DND-41 (cell line): ENCODE results near the gene ARFGEF3.

Experiments used
- ATAC-seq: fragments of 200-7000 bp; cut with Tn5 transposase; 3 replicates; pipeline ENCODE4 v1.9.1; 2021; ENCODE audit warnings: low read depth; ENCODE audit not compliant: insufficient read depth
- DNase-seq: peaks from one replicate; pipeline ENCODE4 v3.0.0-alpha.2; 2020
- H2AFZ ChIP-seq: 2 replicates; pipeline ENCODE4 v1.6.0; 2012; ENCODE audit warnings: low read depth, low read length
- H3K27ac ChIP-seq: 2 replicates; pipeline ENCODE4 v1.5.1; 2012; ENCODE audit warnings: low read length, inconsistent platforms
- H3K27me3 ChIP-seq: fragments of 200-600 bp; sonication (generic); 2 replicates; pipeline ENCODE4 v1.6.0; 2012; ENCODE audit warnings: low read length, mild to moderate bottlenecking, inconsistent platforms; ENCODE audit not compliant: insufficient read depth, poor library complexity
- H3K36me3 ChIP-seq: 2 replicates; pipeline ENCODE4 v1.5.1; 2012; ENCODE audit warnings: low read length, inconsistent platforms; ENCODE audit not compliant: insufficient read depth
- H3K4me1 ChIP-seq: 2 replicates; pipeline ENCODE4 v1.5.1; 2012; ENCODE audit warnings: mild to moderate bottlenecking, low read length; ENCODE audit not compliant: insufficient read depth
- H3K4me2 ChIP-seq: 2 replicates; pipeline ENCODE4 v1.6.0; 2012; ENCODE audit warnings: mild to moderate bottlenecking, moderate library complexity, low read length, inconsistent platforms; ENCODE audit not compliant: insufficient read depth
- H3K4me3 ChIP-seq, 2 experiments: fragments of 200-600 bp in 1 of 2; shearing (Covaris generic) in 1 of 2; 2 replicates each; pipeline ENCODE4 v1.5.1; 2012 to 2016; ENCODE audit warnings: inconsistent platforms in 2 of 2, low read length in 2 of 2, mild to moderate bottlenecking in 2 of 2, low read depth in 1 of 2, moderate library complexity in 1 of 2
- H3K79me2 ChIP-seq: 2 replicates; pipeline ENCODE4 v1.6.0; 2012; ENCODE audit warnings: low read length, inconsistent platforms; ENCODE audit not compliant: insufficient read depth
- H3K9ac ChIP-seq: 2 replicates; pipeline ENCODE4 v1.6.0; 2012; ENCODE audit warnings: low read depth, mild to moderate bottlenecking, inconsistent platforms, low read length, moderate library complexity
- H3K9me3 ChIP-seq: 2 replicates; pipeline ENCODE4 v1.5.1; 2012; ENCODE audit warnings: low read length, moderate library complexity, mild to moderate bottlenecking, inconsistent platforms; ENCODE audit not compliant: insufficient read depth, severe bottlenecking
- H4K20me1 ChIP-seq: 2 replicates; pipeline ENCODE4 v1.6.0; 2012; ENCODE audit warnings: low read length; ENCODE audit not compliant: insufficient read depth
- CTCF ChIP-seq: IDR thresholded peaks from 2 replicates; pipeline ENCODE4 v1.5.1; 2012; ENCODE audit warnings: borderline replicate concordance, low read length, moderate library complexity, mild to moderate bottlenecking; ENCODE audit not compliant: poor library complexity, severe bottlenecking; ENCODE audit errors: extremely low read depth
- EZH2 ChIP-seq: IDR thresholded peaks from 3 replicates; pipeline ENCODE4 v1.6.1; 2012; ENCODE audit warnings: borderline replicate concordance, low read depth, mild to moderate bottlenecking, moderate library complexity, low read length, inconsistent platforms; ENCODE audit not compliant: severe bottlenecking

The ARFGEF3 gene

DNA sequence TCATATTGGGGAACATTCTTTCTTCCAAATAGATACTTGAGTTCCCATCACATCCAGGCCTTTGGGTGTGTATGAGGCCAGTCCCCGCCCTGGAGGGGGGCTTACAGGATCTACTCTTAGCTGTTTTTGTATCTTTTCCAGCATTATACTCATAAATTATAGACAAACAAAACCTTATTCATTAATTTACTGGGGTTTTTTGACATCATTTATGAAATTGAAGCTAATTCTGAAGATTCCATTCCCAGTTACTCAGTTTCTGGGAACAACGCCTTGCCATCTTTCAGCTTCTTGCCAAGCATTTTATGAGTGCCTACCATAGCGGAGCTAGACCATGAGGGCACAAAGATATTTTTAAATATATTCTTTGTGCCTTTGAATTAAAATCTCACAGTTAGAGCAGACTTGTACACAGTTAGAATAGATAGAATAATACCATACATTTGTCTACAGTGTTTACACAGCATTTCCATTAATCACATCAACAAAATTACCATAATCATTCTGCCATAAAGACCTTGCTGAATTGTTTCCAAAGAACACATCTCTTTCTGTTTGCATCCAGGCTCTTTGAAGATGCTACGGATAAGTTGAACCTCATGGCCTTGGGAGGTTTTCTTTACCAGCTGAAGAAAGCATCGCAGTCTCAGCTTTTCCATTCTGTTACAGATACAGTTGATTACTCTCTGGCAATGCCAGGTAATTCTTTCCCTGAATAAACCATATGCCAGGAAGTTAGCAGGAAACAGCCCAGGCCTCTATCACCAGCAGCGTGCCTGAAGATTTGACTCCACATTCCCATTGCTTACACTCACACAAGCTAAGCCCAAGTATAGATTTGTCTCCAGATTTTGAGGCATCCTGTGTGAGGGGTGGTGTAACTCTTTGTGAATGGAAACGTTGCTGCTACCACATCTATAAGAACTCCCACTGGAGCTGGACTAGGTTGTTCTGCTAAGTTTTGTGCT, 132.0 kb downstream of the ARFGEF3 start:
- Histone ChIP-seq H3K79me2 (no peaks in the 10 kb centered on the region), H3K4me1 (no peaks in the 10 kb centered on the region), H3K9ac (no peak overlapping the region), H3K27ac (no peak overlapping the region), H3K36me3 (no peaks in the 10 kb centered on the region), H3K9me3 (no peaks in the 10 kb centered on the region), H3K4me3 (no peak overlapping the region), H4K20me1 (no peaks in the 10 kb centered on the region), H2AFZ (no peak overlapping the region), H3K27me3 (no peaks in the 10 kb centered on the region), H3K4me2 (no peak overlapping the region)
- no peak for ATAC-seq
- DNase-seq: no peak
- TF ChIP-seq CTCF (no peak), EZH2 (no peak)

- Histone ChIP-seq H3K27me3 (no peaks in the 10 kb centered on the region), H3K27ac (no peak overlapping the region), H3K9ac (no peak overlapping the region), H3K79me2 (no peaks in the 10 kb centered on the region), H3K4me2 (no peak overlapping the region), H3K36me3 (no peaks in the 10 kb centered on the region), H4K20me1 (no peaks in the 10 kb centered on the region), H3K4me3 (no peak overlapping the region), H2AFZ (no peak overlapping the region), H3K9me3 (no peaks in the 10 kb centered on the region), H3K4me1 (no peaks in the 10 kb centered on the region)
- ATAC-seq (no peak), DNase-seq (no peak)
- no peak for TF ChIP-seq EZH2
- no peak for TF ChIP-seq CTCF
Measured at GRCh38 chr6:138296381-138296780, 134.6 kb downstream of the ARFGEF3 start.

GRCh38 chr6:138296786-138297185, 135.0 kb downstream of the ARFGEF3 start:
- no peak for TF ChIP-seq EZH2
- no peak for TF ChIP-seq CTCF
- ATAC-seq (no peak), DNase-seq (no peak)
- H2AFZ ChIP-seq: no peak overlapping the region
- H3K4me1 ChIP-seq: no peaks in the 10 kb centered on the region
- no peak overlapping the region for H3K27ac ChIP-seq
- no peak overlapping the region for H3K9ac ChIP-seq
- H3K4me3 ChIP-seq: no peak overlapping the region
- H3K79me2 ChIP-seq: no peaks in the 10 kb centered on the region
- no peaks in the 10 kb centered on the region for H4K20me1 ChIP-seq
- H3K4me2 ChIP-seq: no peak overlapping the region
- H3K27me3 ChIP-seq: no peaks in the 10 kb centered on the region
- no peaks in the 10 kb centered on the region for H3K9me3 ChIP-seq
- no peaks in the 10 kb centered on the region for H3K36me3 ChIP-seq
